Neural crest cell (in vitro differentiated cells): ENCODE measurements around the gene UGCG. TPM values are rescaled to one million over a fixed set of nuclear protein-coding genes. Genes with fewer than 3 reads are reported as not detected.
"Not testable (repeated sequence)": the region's sequence is repeated elsewhere in the genome, so short reads cannot be mapped to it uniquely, and the experiment has no call there.

Experiments used
- DNase-seq: peaks from one replicate; pipeline ENCODE4 v3.0.0; 2021; ENCODE audit warnings: low read depth, mixed read lengths, low spot score
- H3K27ac Mint-ChIP-seq: one replicate; pipeline ENCODE4 v1.8.0; 2021; ENCODE audit warnings: mild to moderate bottlenecking, mixed read lengths; ENCODE audit not compliant: unreplicated experiment
- H3K27me3 Mint-ChIP-seq: 2 replicates; pipeline ENCODE4 v1.8.0; 2021; ENCODE audit warnings: low read depth, mild to moderate bottlenecking, mixed read lengths
- H3K36me3 Mint-ChIP-seq: 2 replicates; pipeline ENCODE4 v1.8.0; 2021; ENCODE audit warnings: low read depth, mild to moderate bottlenecking, mixed read lengths
- H3K4me1 Mint-ChIP-seq: 2 replicates; pipeline ENCODE4 v1.8.0; 2021; ENCODE audit warnings: mixed read lengths
- H3K4me3 Mint-ChIP-seq: one replicate; pipeline ENCODE4 v1.8.0; 2021; ENCODE audit warnings: mild to moderate bottlenecking, mixed read lengths
- H3K9me3 Mint-ChIP-seq: 2 replicates; pipeline ENCODE4 v1.8.0; 2021; ENCODE audit warnings: mixed read lengths
- total RNA-seq: library from RNA; stranded (reverse); gene quantifications from 2 replicates; pipeline ENCODE4 v1.2.1, GENCODE V29; 2021
- TF ChIP-seq, protein P1 (sequence below): fragments of 200-600 bp; sonication (generic); conservative IDR thresholded peaks from 2 replicates; pipeline ENCODE4 v1.5.0; 2021; ENCODE audit warnings: antibody characterized with exemption, mild to moderate bottlenecking

Gene UGCG
- total RNA-seq, 1 donor from 2014 or later, result 21.2 TPM

DNA sequence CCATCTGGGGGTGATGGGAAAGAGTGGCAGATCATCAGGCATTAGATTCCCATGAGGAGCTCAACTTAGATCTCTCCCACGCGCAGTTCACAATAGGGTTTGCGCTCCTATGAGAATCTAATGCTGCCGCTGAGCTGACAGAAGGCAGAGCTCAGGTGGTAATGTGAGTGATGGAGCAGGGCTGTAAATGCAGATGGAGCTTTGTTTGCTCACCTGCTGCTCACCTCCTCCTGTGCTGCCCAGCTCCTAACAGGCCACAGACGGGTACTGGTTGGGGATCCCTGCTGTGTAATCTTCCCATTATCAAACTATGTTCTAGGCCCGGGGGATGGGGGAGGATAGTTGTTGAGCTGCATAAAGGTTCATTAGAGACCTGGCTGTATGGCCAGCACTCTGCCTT is 58.4 kb downstream of the UGCG start:
- DNase-seq, result no peak
- Mint-ChIP-seq H3K36me3 (no peaks in the 10 kb centered on the region), H3K9me3 (no peaks in the 10 kb centered on the region), H3K4me1 (peaks cover 6% of the 10 kb centered on the region), H3K4me3 (no peak overlapping the region), H3K27me3 (no peaks in the 10 kb centered on the region), H3K27ac (no peak overlapping the region)
- TF ChIP-seq, protein P1, sequence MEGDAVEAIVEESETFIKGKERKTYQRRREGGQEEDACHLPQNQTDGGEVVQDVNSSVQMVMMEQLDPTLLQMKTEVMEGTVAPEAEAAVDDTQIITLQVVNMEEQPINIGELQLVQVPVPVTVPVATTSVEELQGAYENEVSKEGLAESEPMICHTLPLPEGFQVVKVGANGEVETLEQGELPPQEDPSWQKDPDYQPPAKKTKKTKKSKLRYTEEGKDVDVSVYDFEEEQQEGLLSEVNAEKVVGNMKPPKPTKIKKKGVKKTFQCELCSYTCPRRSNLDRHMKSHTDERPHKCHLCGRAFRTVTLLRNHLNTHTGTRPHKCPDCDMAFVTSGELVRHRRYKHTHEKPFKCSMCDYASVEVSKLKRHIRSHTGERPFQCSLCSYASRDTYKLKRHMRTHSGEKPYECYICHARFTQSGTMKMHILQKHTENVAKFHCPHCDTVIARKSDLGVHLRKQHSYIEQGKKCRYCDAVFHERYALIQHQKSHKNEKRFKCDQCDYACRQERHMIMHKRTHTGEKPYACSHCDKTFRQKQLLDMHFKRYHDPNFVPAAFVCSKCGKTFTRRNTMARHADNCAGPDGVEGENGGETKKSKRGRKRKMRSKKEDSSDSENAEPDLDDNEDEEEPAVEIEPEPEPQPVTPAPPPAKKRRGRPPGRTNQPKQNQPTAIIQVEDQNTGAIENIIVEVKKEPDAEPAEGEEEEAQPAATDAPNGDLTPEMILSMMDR, result no peak

DNA sequence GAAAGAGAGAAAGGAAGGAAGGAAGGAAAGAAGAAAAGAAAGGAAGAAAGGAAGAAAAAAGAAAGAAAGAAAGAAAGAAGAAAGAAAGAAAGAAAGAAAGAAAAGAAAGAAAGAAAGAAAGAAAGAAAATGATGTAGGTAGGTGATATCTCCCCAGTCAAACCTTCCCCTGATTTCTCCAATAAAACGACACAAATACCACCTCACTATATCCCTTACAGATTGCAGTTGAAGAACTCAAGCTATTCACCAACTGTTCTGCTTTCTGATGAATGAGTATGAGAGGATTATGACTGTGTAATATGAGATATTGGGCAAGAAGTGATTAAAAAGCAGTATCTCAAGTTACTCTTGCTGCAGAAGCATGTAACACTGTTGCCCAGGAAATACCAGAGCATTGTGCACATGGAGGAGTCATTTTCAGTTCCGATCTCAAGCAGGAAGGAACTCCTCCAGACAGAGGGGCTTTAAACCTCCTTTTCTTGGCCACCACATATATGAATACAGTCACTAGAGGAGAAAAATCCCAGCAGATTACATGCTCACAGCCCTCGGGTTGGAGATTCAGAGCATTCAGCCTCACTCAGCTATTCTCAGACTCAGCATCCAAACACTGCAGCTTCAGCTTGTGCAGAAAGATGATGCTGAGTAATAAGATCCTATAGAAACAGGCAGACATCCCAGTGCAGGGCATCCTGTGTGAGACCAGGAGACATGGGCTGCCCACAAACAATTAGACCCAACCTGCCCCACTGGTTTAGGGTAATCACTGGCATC is 61.4 kb downstream of the UGCG start:
- H3K27ac Mint-ChIP-seq, result no peak overlapping the region

DNA sequence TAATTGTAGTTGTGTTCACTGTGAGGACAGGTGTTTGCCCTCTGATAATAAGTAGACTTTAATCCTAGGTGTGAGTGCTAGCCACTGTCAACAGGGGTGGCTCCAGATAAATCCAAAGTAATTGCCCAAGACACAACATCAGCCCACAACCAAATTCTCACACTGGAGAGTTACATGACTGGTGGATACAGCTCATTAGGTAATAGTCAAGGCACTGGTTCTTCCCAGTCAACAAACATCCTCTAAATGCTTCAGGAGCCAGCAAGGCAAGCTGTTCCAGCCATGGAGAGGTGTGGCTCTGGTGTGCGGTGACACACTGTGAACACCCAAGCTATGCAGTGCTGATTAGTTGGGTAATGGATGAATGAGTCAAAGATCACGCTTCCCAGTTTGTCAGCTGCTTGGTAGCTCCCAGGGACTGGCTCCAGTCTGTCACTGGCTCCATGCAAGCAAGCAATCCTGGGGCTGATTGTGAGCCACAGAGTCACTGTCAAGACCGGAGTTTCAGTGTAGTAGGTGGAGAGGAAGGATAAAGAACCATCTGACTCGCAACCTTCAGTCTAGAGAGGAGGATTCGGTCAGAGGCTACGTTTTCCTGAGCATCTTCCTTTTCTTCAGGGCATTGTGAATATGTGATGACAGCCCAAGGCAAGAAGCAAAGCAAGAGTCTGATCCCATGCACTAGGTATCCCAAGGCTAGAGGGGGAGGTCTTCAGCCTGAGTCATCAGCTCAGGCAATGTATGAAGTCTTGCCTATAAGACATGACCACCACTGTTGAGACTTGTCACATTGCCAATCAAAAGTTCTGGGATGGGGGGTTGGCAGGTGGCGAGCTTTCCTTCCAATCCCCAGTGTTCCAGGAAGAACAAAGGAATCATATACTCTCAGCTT is 63.1 kb downstream of the UGCG start:
- H3K4me3 Mint-ChIP-seq, result no peak overlapping the region
- no peaks in the 10 kb centered on the region for H3K36me3 Mint-ChIP-seq

More for the DNA sequence above, 61.4 kb downstream of the UGCG start:
- DNase-seq, result no peak
- no peaks in the 10 kb centered on the region for H3K9me3 Mint-ChIP-seq
- H3K4me3 Mint-ChIP-seq, result no peak overlapping the region
- H3K36me3 Mint-ChIP-seq, result no peaks in the 10 kb centered on the region
- no peaks in the 10 kb centered on the region for H3K27me3 Mint-ChIP-seq
- TF ChIP-seq, protein P1, result no peak
- peaks cover 6% of the 10 kb centered on the region for H3K4me1 Mint-ChIP-seq

DNA sequence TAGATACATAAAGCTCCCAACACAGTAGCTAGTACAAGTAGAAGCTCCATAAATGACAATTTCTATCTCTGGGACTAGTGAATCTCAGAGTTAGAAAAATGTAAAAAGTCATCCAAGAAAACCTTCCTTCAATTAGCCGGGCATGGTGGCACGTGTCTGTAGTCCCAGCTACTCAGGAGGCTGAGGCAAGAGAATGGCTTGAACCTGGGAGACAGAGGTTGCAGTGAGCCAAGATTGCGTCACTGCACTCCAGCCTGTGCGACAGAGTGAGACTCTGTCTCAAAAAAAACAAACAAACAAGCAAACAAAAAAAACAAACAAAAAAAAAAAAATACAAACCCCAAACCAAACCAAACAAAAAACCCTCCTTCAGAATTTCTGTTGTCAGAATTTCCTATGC is 63.9 kb downstream of the UGCG start:
- not testable (repeated sequence) for H3K4me3 Mint-ChIP-seq, DNase-seq, H3K27me3 Mint-ChIP-seq, H3K36me3 Mint-ChIP-seq, H3K4me1 Mint-ChIP-seq, H3K27ac Mint-ChIP-seq, H3K9me3 Mint-ChIP-seq

More for the DNA sequence above, 63.1 kb downstream of the UGCG start:
- Mint-ChIP-seq H3K27me3 (no peaks in the 10 kb centered on the region), H3K27ac (peak overlapping the region; percentile 70), H3K4me1 (peaks cover 6% of the 10 kb centered on the region), H3K9me3 (no peaks in the 10 kb centered on the region)
- DNase-seq, result no peak
- TF ChIP-seq, protein P1, result no peak

DNA sequence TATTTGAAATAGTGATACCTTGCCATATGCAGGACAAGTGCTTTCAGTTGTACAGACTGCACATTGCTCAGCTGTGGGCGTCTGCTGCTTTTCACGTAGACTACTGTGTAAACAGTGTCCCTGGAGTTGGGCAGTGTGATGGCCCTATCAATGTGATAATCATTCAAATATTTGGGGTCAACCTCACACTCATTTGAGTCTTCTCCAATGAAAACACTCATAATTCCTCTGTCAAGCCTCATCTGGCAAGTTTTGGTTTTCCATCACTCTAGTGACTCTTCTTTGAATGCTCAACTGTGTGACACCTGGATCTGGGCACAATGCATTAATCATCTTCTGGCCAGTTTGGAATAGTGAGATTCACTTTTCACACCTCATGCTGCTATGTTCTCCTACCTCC is 64.4 kb downstream of the UGCG start:
- TF ChIP-seq, protein P1, result no peak
- DNase-seq, result no peak
- Mint-ChIP-seq H3K4me3 (no peak overlapping the region), H3K4me1 (peaks cover 6% of the 10 kb centered on the region), H3K27ac (no peak overlapping the region), H3K36me3 (no peaks in the 10 kb centered on the region), H3K27me3 (no peaks in the 10 kb centered on the region), H3K9me3 (no peaks in the 10 kb centered on the region)

DNA sequence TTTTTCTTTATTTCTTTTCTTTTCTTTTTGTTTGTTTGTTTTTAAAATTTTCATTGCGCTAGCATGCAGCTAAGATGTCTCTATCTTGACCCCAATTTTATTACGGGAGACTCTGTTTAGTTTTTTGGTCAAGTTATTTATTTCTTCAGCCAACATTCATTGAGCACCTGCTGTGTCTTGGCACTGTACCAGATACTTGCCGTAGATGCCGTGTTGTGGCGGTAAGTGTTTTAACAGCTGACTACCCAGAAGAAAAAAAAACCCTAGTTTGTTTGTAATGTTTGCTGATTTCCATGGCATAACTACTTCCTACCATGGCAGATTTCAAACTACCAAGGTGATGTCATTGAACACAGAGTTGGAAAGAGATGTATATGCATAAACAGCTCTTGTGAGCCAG is 65.0 kb downstream of the UGCG start:
- no peaks in the 10 kb centered on the region for H3K9me3 Mint-ChIP-seq
- peaks cover 6% of the 10 kb centered on the region for H3K4me1 Mint-ChIP-seq
- H3K4me3 Mint-ChIP-seq, result no peak overlapping the region
- H3K27ac Mint-ChIP-seq, result no peak overlapping the region
- TF ChIP-seq, protein P1, result no peak
- no peaks in the 10 kb centered on the region for H3K36me3 Mint-ChIP-seq
- DNase-seq, result no peak
- H3K27me3 Mint-ChIP-seq, result no peaks in the 10 kb centered on the region
